Erythroblast (primary cell): ENCODE measurements around the gene SPATS1.

Source experiments
- GATA1 ChIP-seq: IDR thresholded peaks from 2 replicates; pipeline ENCODE4 v1.6.1; 2011; ENCODE audit warnings: low read depth, mild to moderate bottlenecking, control low read depth, low read length, moderate library complexity
- POLR2A ChIP-seq: IDR thresholded peaks from 2 replicates; pipeline ENCODE4 v1.6.1; 2011; ENCODE audit warnings: mild to moderate bottlenecking, low read length

DNA sequence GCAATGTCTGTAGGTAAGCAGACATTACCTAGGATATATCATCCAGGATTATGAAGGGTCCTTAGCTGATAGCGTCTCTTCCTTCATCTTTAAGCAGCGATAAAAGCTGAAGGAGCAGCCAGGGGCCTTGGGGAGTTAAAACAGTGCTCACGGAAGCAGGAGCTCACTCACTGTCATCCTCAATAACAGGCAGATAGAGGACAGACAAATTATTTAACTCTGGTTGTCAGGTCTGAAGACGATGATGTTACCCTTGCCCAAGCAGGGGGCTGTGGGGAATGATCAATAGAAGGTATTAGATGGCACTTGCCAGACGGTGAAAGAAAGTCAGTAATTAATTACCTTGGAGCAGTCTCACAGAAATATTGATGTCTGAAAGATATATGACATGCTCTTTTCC lies 12.6 kb upstream of the SPATS1 start:
- TF ChIP-seq POLR2A (no peak), GATA1 (no peak)
